CD4-positive, alpha-beta T cell treated with Interleukin-17A for 4 hours (primary cell): Measurements from ENCODE around the gene DHRS1.

Experiments used
- DNase-seq: peaks from one replicate; pipeline ENCODE4 v3.0.0-alpha.2; 2020; ENCODE audit warnings: mixed read lengths

The DHRS1 gene

DNA sequence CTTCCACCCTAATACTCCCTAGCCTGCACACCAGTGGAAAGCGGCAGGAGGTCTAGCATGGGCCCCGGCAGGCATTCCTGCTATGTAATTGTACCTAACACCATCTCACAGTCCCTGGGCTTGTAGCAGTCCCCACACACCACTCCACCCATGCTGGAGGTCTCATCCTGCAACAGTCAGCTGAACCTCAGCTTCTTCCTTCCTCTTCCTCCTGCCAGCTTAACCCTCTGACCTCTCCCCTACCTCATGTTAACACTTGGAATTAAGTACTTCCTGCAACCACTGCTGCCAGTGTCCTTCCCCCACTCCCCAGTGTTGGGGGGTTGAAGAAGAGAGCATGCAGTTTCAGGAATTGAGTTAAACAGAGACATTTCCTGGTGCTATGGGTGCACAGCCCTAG lies 27.7 kb upstream of the DHRS1 start:
- DNase-seq, result no peak

DNA sequence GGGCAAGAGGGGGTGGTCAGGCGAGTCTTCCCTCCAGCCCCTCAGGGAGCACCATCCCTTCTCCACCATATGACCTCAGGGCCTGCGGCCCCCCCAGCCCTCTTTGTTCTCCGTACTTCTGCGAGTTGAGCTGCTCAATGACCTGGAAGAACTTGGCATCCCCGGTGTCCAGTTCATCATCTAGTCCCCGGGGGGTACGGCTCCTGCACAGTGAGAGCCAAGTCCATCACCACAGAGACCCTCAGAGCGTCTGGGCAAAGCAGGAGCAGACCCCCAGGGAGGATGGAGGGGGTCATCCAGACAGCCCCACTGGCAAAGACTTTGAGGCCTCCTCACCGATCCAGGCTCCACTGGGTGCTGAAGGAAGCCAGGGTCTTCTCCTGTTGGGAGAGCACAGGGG lies 26.4 kb upstream of the DHRS1 start:
- DNase-seq, result no peak

DNA sequence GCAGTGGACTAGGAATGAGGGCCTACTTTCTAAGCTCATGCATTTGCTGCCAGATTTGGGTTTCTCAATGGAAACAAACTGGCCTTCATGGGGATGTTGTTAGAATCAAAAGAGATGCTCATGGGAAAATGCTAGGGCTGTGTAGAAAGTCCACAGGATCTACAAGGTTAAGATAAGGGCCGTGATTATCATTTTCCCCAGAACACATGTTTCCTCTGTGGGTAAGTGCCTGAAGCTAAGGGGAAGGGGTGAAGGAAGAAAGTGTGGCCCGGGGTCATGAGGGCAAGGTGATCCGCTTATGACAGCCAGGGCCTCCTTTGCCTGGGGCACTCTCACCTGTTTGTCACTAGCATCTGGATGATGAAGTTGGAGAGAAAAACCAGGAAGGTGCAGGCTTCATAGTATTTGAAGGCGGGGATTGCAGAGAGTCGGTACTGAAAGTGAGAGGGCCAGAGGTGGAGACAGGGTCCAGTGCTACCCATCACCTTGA lies 25.5 kb upstream of the DHRS1 start:
- DNase-seq, result no peak

DNA sequence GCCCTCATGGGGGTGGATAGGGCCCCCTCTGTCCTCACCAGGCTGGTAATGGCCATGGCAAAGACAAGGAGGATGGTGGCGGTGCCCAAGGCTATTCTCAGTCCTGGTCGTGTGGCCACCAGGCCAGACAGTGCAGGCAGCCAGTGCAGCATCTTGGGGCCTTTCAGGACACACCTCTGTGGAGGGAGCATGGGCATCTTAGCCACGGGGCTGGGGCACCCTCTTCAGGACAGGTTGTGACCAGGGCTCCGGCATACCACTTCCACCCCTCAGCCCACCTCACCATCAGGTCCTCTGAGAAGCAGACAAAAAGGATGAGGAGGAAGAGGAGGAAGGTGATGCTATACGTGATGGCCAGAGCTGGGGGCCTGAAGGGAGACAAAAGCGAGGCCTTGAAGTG lies 24.4 kb upstream of the DHRS1 start:
- DNase-seq, result no peak

DNA sequence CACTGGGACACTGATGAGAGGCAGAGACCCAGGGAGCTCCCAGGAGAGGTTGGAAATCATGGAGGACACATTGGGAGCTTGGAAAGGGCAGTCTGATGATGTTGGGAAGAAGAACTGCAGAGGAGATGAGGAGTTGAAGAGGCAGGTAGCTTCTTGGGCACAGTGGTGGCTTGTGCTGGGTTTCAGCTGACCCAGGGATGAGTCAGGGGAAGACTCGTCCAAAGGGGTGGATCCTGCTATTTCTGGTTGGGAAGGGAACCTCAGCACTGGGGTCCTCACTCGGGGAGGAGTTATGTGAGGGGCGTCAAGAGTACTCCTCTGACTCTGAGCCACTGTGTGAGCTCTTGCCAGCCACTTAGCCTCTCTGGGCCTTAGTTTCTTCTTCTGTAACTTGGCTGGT lies 23.8 kb upstream of the DHRS1 start:
- no peak for DNase-seq

DNA sequence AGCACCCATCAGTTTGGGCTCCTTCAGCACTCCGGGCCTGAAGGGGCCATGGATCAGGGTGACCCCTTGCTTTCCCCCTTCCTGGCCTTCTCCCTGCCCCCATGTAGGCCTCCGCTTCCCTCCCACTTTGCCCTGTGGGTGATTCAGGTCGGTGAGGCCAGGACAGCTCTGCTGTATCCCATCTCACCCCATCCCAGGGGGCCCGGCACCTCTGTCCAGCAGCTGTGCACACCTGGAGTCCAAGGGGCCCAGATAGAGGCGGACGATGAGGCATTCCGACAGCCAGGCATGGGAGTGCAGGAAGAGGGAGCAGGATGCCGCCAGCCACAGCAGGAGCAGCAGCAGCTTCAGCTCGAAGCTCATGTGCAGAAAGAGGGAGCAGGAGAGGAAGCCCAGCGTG lies 23.1 kb upstream of the DHRS1 start:
- no peak for DNase-seq

DNA sequence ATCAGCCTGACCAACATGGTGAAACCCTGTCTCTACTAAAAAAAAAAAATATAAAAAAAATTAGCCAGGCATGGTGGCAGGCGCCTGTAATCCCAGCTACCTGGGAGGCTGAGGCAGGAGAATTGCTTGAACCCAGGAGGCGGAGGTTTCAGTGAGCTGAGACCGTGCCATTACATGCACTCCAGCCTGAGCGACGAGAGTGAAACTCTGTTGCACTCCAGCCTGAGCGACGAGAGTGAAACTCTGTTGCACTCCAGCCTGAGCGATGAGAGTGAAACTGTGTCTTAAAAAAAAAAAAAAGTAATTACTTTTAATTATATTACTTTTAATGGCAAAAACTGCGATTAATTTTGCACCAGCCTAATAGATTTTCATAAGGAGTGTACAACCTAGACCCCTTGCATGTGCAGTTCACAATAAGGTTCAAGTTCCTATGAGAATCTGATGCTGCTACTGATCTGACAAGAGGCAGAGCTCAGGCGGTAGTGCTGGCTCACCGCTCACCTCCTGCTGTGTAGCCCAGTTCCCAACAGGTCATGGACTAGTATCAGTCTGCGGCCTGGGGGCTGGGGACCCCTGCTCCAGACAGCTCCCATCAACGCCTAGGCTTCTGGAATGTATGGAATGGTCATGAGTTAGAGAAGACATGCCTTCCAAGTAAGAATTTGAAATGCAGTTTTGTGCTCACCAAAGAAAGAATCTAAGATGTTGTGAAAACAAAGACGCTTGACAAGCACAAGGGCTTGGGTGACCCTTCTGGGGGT lies 21.8 kb upstream of the DHRS1 start:
- DNase-seq, result no peak

DNA sequence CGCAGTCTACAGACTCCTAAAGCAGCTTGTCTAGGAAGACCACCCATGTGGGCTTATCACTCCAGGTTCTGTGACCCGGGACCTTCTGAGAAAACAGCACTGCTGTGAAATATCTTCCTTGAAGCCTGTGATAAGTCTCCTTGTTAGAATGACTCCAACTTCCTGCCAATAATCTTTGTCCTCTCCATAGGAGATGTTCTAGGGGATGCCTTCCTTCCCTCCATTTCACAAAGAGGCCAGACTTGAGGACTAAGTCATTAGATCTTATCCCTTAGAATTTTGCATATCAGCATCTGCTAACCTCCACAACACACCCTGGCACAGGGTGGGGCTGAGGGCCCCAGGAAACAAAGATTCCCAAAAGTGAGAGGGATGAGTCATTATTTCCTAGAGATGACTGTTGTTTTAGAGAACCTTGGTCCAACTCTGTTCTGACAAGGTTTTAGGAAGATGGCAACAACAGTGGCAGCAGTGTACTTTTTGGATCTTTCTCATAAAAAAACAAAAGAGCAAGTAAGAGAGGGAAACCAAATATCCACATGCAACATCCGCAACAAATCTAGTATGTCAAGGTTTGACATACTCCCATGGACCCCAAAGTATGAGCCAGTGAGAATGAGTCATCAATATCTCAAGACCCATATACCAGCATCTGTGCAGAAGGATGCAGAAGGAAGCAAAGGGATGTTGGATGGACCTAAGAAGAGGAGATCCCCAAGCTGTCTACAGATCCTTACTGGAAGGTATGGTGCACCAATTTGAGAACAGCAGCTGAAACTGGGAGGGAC lies 17.8 kb upstream of the DHRS1 start:
- DNase-seq, result no peak

DNA sequence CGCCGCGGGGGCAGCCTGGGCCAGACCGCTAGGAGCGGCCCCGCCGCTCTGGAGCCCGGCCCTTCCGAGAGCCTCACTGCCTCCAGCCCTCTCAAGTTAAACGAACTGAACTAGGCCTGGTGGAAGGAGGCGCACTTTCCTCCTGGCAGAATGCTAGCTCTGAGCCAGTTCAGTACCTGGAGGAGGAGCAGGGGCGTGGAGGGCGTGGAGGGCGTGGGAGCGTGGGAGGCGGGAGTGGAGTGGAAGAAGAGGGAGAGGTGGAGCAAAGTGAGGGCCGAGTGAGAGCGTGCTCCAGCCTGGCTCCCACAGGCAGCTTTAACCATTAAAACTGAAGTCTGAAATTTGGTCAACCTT lies 17.0 kb upstream of the DHRS1 start:
- DNase-seq, result no peak

DNA sequence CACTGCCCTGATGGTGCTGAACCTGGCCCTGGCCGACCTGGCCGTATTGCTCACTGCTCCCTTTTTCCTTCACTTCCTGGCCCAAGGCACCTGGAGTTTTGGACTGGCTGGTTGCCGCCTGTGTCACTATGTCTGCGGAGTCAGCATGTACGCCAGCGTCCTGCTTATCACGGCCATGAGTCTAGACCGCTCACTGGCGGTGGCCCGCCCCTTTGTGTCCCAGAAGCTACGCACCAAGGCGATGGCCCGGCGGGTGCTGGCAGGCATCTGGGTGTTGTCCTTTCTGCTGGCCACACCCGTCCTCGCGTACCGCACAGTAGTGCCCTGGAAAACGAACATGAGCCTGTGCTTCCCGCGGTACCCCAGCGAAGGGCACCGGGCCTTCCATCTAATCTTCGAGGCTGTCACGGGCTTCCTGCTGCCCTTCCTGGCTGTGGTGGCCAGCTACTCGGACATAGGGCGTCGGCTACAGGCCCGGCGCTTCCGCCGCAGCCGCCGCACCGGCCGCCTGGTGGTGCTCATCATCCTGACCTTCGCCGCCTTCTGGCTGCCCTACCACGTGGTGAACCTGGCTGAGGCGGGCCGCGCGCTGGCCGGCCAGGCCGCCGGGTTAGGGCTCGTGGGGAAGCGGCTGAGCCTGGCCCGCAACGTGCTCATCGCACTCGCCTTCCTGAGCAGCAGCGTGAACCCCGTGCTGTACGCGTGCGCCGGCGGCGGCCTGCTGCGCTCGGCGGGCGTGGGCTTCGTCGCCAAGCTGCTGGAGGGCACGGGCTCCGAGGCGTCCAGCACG lies 16.4 kb upstream of the DHRS1 start:
- no peak for DNase-seq

DNA sequence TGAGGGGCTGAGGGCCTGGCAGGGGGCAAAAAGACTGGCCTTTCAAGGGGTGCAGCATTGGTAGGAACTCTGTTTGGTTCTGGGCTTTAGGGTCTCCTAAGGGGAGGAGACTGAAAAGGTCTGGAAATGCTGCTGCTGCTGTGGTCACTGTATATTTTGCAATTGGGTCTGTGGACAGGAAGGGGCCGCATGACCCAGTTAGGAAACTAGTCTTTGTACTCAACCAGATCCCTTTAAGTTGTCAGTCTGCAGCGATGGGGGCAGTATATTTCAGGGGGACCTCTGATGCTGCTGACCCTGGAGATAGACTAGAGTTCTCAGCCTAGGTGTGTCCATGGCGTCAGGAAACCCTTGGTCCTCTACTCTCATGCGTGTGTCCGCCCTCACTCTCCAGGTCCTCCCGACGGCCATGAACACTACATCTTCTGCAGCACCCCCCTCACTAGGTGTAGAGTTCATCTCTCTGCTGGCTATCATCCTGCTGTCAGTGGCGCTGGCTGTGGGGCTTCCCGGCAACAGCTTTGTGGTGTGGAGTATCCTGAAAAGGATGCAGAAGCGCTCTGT lies 15.7 kb upstream of the DHRS1 start:
- no peak for DNase-seq

DNA sequence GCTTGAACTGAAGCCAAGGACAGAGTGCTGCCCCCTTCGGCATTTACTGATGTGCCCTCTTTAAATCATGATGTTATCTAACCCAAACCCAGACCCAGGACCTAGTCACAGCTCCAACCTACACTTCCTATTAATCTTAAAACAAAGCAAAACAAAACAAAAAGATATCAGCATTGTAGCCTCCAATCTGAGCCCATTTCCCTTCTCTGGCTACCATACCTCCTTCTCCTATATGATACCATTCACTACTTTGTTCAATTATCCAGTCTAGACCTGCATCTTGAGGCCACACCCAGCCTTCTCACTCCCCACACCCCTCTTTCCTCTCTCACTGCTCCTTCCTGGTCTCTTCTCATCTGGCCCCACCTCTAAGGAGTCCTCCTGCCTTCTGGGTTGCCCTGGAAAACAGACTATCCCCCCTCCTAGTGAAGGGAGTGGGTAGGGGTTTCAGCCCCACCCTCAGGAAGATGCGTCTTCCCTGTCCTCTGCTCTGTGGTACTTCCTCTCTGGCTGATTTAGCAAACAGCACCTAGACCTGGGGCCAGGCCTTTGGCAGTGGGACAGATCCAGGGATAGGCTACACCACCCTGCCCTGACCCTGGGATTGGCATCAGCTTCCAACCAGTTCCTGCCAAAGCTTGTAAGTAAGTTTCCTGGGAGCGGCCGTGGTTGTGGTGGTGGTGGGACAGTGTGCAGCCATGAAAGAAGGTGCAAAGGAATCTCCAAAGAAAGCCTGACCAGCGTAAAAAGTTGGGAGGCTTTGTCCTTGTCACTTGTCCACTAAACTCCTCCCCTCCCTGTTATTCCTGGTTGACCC lies 15.0 kb upstream of the DHRS1 start:
- no peak for DNase-seq

DNA sequence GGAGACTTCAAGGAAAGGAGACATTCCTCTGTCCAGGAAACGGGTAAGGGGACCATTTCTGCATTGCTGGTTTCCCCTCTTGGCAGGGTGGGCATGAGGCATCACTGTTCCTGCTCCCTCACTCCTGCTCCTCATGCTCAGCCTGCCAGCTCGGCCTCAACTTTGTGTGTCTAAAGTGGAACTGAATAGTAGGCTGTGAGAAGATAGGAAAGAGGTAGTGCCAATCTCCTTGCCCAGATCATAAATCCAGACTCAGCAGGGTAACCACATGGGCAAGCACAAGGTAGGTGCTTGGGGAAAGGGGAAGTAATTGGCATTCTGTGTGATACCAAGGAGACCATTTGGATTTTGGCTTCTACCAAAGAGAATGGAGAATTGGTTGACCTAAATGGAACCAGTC lies 14.3 kb upstream of the DHRS1 start:
- no peak for DNase-seq

DNA sequence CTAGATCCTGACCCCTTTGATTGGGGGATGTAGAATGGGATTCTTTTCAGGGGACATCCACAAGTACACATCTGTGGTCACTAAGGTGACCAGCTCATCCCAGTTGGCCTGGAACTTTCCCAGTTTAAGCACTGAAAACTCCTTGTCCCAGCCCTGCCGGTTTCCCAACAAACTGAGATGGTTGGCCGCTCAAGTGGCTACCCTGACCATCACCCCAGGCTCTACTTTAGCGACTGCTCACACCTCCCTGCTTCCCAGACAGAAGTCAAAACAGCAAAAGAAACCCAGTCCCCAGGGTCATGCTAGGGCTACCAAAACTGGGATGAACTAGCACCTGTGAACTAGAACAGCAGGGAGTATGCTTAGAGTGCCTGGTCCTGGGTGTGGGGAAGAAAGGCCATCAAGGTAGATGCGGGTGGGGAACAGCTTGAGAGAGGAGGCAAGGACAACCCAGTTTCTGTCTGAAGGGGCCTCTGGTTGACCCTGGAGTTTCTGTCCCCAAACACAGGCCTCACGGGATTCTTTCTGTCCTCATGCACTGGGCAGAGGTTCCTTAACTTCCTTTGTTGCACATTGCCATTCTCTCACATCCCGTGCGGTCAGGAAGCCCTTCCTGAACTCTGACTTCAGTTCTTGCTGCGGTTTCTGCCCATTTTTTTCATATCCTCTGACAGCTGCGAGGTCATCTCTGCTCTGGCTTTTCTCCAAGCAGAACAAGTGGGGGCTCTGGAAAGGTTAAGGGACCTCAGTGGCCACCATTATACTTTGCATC lies 13.3 kb upstream of the DHRS1 start:
- DNase-seq, result peak; percentile 55

DNA sequence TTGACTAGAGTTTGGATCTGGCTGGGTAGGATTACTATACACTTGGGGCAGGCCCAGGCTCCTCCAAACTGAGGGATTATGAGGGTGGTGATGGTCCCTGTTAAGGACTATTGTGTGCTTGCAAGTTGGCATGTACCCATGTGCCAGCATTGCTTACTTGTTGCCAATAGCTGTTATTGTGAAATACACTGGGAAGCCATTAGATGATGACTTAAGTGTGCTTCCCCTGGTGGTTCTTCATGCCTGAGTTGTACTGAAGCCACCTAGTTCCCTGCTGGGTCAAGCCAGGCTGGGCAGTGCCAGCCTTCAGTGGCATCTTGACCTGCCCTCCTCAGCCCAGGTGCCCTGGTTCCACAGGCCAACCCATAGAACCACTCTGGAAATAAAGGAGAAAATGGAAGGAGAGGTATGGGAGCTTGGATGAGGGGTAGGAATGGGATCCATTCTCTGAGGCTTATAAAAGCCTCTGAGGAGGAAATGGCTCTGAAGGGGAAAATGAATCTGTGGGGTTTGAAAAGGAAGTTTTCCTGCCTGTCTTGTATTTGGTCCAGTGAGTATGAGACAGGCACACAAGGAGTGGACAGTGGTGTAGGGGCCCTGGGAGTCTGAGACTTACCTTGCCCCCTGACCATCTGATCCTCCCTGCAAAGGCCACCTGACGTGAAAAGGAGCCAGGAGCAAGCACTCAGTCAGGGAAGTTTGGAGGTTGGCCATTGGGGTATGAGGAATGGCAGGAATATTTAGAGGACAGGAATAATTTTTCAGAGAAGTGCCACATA lies 12.4 kb upstream of the DHRS1 start:
- DNase-seq, result peak; percentile 24

DNA sequence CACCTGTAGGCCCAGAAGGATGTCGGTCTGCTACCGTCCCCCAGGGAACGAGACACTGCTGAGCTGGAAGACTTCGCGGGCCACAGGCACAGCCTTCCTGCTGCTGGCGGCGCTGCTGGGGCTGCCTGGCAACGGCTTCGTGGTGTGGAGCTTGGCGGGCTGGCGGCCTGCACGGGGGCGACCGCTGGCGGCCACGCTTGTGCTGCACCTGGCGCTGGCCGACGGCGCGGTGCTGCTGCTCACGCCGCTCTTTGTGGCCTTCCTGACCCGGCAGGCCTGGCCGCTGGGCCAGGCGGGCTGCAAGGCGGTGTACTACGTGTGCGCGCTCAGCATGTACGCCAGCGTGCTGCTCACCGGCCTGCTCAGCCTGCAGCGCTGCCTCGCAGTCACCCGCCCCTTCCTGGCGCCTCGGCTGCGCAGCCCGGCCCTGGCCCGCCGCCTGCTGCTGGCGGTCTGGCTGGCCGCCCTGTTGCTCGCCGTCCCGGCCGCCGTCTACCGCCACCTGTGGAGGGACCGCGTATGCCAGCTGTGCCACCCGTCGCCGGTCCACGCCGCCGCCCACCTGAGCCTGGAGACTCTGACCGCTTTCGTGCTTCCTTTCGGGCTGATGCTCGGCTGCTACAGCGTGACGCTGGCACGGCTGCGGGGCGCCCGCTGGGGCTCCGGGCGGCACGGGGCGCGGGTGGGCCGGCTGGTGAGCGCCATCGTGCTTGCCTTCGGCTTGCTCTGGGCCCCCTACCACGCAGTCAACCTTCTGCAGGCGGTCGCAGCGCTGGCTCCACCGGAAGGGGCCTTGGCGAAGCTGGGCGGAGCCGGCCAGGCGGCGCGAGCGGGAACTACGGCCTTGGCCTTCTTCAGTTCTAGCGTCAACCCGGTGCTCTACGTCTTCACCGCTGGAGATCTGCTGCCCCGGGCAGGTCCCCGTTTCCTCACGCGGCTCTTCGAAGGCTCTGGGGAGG lies 11.3 kb upstream of the DHRS1 start, which contains the start of gene LTB4R:
Gene LTB4R, plus strand, starts transcription at position 857 of the 959 bp plus-strand sequence. CDS start 4,150 bp downstream, outside the sequence.
- peak; percentile 75 for DNase-seq

DNA sequence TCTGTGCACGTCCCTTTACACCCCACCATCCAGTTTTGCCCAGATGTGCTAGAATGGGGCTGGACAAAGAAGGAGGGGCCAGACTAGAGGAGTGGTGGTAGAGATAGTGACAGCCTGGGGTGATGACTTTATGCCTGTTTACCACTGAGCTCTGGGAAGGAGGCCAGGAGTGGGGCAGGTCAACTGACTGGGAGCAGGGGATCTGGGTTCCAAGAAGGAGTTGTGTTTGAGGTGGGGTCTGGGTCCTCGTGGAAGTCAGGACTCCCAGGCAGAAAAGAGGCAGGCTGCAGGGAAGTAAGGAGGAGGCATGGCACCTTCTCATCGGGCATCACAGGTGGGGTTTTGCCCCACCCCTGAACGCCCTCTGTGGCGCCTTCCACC lies 10.7 kb upstream of the DHRS1 start:
- DNase-seq, result no peak

DNA sequence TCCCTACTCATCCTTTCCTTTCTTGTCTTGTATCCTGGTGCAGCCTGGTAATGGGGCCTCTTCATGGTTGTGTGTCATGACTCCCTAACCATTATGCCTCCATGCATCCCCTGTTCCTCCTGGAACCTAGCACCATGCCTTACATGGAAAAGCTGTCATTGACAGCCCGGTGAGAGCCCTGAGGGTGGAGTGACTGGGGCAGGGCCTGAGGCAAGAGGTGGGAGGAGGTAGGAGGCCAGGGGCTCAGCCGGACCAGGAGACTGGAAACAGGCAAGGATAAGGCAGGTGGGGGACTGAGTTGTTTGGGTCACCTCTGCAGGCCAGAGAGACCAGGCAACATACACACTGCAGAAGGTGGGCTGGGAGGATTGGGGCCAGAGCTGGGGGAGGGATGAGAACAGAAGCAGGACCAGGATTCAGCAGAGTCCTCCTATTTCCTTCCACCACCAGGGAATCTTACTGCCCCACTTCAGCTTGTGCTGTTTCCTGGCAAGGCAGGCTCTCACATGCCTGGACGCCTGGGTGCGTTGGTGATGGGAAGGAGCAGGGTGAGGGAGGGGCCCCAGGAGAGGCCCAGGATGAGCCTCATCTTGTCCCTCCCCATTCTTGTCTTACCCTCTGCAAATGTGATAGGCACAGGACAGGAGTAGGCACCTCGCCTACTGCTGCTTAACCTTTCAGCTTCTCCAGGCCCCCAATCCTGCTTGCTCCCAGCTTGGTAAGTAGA lies 10.1 kb upstream of the DHRS1 start, which contains the start of gene LTB4R2:
Gene LTB4R2, plus strand, starts transcription at position 603 of the 727 bp plus-strand sequence. CDS start 525 bp downstream, outside the sequence.
- no peak for DNase-seq
